Upper lobe of left lung (tissue), 6 donors: Measurements from ENCODE around the gene OR8B8. TPM values are rescaled to one million over a fixed set of nuclear protein-coding genes. Genes with fewer than 3 reads are reported as not detected.

Experiments used
- ATAC-seq, 2 donors: fragments of 200-7000 bp; cut with Tn5 transposase; one replicate each; pipeline ENCODE4 v1.9.1; 2022; ENCODE audit warnings: mild to moderate bottlenecking in 2 of 2, moderate library complexity in 2 of 2; ENCODE audit not compliant: low FRiP score in 2 of 2
- DNase-seq, 2 donors: peaks; one replicate each; pipeline ENCODE4 v3.0.0-alpha.2; 2019 to 2020
- H3K27ac ChIP-seq, 4 donors: fragments of 200-600 bp; sonication (generic); one replicate each; pipeline ENCODE4 v1.5.1; 2016 to 2019
- H3K27me3 ChIP-seq, 4 donors: fragments of 200-600 bp; sonication (generic); one replicate each; pipeline ENCODE4 v1.5.1; 2017 to 2019
- H3K36me3 ChIP-seq, 4 donors: fragments of 200-600 bp; sonication (generic); one replicate each; pipeline ENCODE4 v1.5.1; 2016 to 2019
- H3K4me1 ChIP-seq, 4 donors: fragments of 200-600 bp; sonication (generic); one replicate each; pipeline ENCODE4 v1.5.1; 2018 to 2019
- H3K4me3 ChIP-seq, 4 donors: fragments of 200-600 bp; sonication (generic); one replicate each; pipeline ENCODE4 v1.5.1; 2017 to 2019; ENCODE audit warnings: mild to moderate bottlenecking in 2 of 4, moderate library complexity in 1 of 4
- H3K9me3 ChIP-seq, 4 donors: fragments of 200-600 bp; sonication (generic); one replicate each; pipeline ENCODE4 v1.5.1; 2018 to 2019
- CTCF ChIP-seq, 6 experiments: fragments of 450-650 bp in 4 of 6; fragments of 200-600 bp in 2 of 6; sonication (generic) in 2 of 6; IDR thresholded peaks; one replicate each; pipeline ENCODE4 v1.5.1; 2016 to 2019; ENCODE audit warnings: antibody characterized with exemption in 6 of 6
- EP300 ChIP-seq, 4 donors: sonication (generic); formaldehyde crosslinking; IDR thresholded peaks; one replicate each; pipeline ENCODE4 v1.5.1; 2017; ENCODE audit warnings: antibody characterized with exemption in 4 of 4, control low read depth in 2 of 4
- POLR2A ChIP-seq, 4 donors: fragments of 450-650 bp; IDR thresholded peaks; one replicate each; pipeline ENCODE4 v1.5.1; 2016 to 2017; ENCODE audit warnings: antibody characterized with exemption in 4 of 4, mild to moderate bottlenecking in 2 of 4
- POLR2AphosphoS5 ChIP-seq, 2 donors: sonication (generic); formaldehyde crosslinking; IDR thresholded peaks; one replicate each; pipeline ENCODE4 v1.5.1; 2017; ENCODE audit warnings: antibody characterized with exemption in 2 of 2
- WGBS, 2 donors: methylation state at CpG; one replicate each; pipeline ENCODE4 v1.1.5; 2017 to 2018; 5-methylcytosine and 5-hydroxymethylcytosine counted together
- total RNA-seq, 6 donors: library from RNA; depleted of rRNA in 4 of 6; stranded (reverse); fragments of >200 nt in 4 of 6; gene quantifications; one replicate each; pipeline versions ENCODE4 v1.1.0 to v1.2.1, GENCODE V29; 2016 to 2021
- donor health status: DM: no; HTN: no; CAD: no; lungs with moderate emphysema.
- donor health status: DM: no; HTN: yes; CAD: no; lungs with severe emphysema.

Gene OR8B8
- total RNA-seq, 6 donors from 2014 or later = not detected

GRCh38 chr11:124481365-124482323, 36.1 kb upstream of the OR8B8 start:
- peak in 1 of 2 donors; percentile 86 for ATAC-seq

DNA sequence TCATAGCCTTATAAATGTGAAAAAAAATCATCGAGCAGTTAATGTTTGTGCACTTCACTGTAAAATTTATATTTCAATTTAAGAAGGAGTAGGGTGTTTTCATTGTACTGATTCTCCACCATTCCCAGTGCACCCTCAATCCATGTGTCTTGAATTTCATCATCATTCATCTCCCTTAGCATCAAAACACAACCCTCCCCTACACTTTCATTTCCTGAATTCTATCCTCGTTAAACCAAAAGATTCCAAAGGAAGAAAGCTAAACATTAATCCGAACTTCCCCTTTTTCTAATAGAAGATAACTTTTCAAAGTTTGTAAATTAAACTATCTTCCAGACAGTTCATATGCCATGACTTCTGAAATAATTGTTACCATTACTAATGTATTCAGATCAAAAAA, 34.1 kb upstream of the OR8B8 start:
- Histone ChIP-seq H3K4me3 (no peak overlapping the region), H3K27ac (no peak overlapping the region), H3K36me3 (no peaks in the 10 kb centered on the region), H3K4me1 (no peaks in the 10 kb centered on the region), H3K27me3 (no peaks in the 10 kb centered on the region), H3K9me3 (no peaks in the 10 kb centered on the region)
- 72 to 78% methylated on average over 3 of the region's 3 CpGs for WGBS, 2 donors
- ATAC-seq (no peak), DNase-seq (no peak)
- TF ChIP-seq POLR2AphosphoS5 (IDR thresholded peaks at IDR 0.05) = no peak

More at GRCh38 chr11:124481365-124482323, 36.1 kb upstream of the OR8B8 start:
- H3K27me3 ChIP-seq = no peaks in the 10 kb centered on the region
- H3K9me3 ChIP-seq = no peaks in the 10 kb centered on the region
- DNase-seq = no peak
- H3K36me3 ChIP-seq = no peaks in the 10 kb centered on the region
- TF ChIP-seq CTCF (IDR thresholded peaks at IDR 0.05) (no peak), EP300 (IDR thresholded peaks at IDR 0.05) (no peak), POLR2AphosphoS5 (IDR thresholded peaks at IDR 0.05) (no peak), POLR2A (IDR thresholded peaks at IDR 0.05) (no peak)
- 28 to 29% methylated on average over 20 of the region's 20 CpGs for WGBS, 2 donors
- no peak overlapping the region for H3K27ac ChIP-seq
- H3K4me3 ChIP-seq = peak overlapping the region in 1 of 4 donors; percentile 31
- H3K4me1 ChIP-seq = no peaks in the 10 kb centered on the region

DNA sequence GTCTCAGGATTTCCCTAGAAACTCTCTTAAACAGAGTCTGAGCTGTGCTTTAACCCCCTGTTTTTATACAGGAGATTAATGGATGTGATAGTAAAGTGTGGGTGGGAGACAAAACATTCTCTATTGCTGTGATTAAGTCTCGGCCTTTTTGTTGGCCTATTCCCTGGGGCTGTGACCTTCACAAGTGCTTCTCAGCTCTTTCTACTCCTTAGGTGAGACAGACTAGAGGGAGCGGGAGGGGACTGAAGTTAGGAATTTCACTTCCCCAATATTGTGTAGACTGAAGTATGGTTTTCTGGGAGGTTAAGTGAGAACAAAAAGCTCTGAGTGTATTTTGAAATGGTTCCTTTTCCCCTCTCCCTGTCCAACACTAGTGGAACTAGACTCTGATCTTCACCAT, 29.8 kb upstream of the OR8B8 start:
- H3K27ac ChIP-seq = no peak overlapping the region
- DNase-seq (no peak), ATAC-seq (no peak)
- TF ChIP-seq EP300 (IDR thresholded peaks at IDR 0.05) (no peak), POLR2A (IDR thresholded peaks at IDR 0.05) (no peak), POLR2AphosphoS5 (IDR thresholded peaks at IDR 0.05) (no peak), CTCF (IDR thresholded peaks at IDR 0.05) (no peak)
- WGBS, 2 donors = 77 to 79% methylated on average over 2 of the region's 2 CpGs
- H3K9me3 ChIP-seq = no peaks in the 10 kb centered on the region
- no peaks in the 10 kb centered on the region for H3K4me1 ChIP-seq
- H3K36me3 ChIP-seq = no peaks in the 10 kb centered on the region
- H3K27me3 ChIP-seq = no peaks in the 10 kb centered on the region
- no peak overlapping the region for H3K4me3 ChIP-seq

- no peak for DNase-seq
- no peaks in the 10 kb centered on the region for H3K36me3 ChIP-seq
- TF ChIP-seq EP300 (IDR thresholded peaks at IDR 0.05) (no peak), POLR2AphosphoS5 (IDR thresholded peaks at IDR 0.05) (no peak), POLR2A (IDR thresholded peaks at IDR 0.05) (no peak), CTCF (IDR thresholded peaks at IDR 0.05) (no peak)
- ATAC-seq = no peak
- no peak overlapping the region for H3K27ac ChIP-seq
- H3K9me3 ChIP-seq = no peaks in the 10 kb centered on the region
- H3K4me3 ChIP-seq = no peak overlapping the region
- H3K27me3 ChIP-seq = no peaks in the 10 kb centered on the region
- H3K4me1 ChIP-seq = no peaks in the 10 kb centered on the region
- 88 to 93% methylated on average over 2 of the region's 2 CpGs for WGBS, 2 donors
Observed at GRCh38 chr11:124474779-124475178, 29.3 kb upstream of the OR8B8 start.

DNA sequence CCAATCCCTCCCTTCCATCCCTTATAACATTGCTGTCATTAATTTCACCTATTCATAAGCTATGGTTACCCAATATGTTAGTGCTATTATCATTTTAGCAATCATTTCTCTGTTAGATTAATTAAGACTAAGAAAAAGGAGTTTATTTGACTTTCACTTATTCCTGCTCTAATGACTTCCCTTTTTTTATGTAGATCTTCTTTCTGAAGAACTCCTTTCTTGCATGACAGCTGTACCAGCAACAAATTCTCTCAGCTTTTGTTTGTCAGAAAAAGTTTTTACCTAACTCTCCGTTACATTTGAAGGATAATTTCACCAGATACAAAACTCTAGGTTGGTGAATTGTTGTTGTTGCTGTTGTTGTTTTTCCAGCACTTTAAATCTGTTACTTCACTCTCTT, 28.6 kb upstream of the OR8B8 start:
- DNase-seq (no peak), ATAC-seq (no peak)
- Histone ChIP-seq H3K4me3 (no peak overlapping the region), H3K4me1 (no peaks in the 10 kb centered on the region), H3K27me3 (no peaks in the 10 kb centered on the region), H3K9me3 (no peaks in the 10 kb centered on the region), H3K36me3 (no peaks in the 10 kb centered on the region), H3K27ac (no peak overlapping the region)
- WGBS, 2 donors = 73 to 81% methylated on average over 1 of the region's 1 CpG
- TF ChIP-seq POLR2AphosphoS5 (IDR thresholded peaks at IDR 0.05) (no peak), POLR2A (IDR thresholded peaks at IDR 0.05) (no peak), EP300 (IDR thresholded peaks at IDR 0.05) (no peak)
